Limb (tissue), 2 donors: ENCODE results near the gene BACE2.
"Not testable (repeated sequence)": the region's sequence is repeated elsewhere in the genome, so short reads cannot be mapped to it uniquely, and the experiment has no call there.

Experiments
- DNase-seq, 2 donors: peaks; one replicate each; pipeline ENCODE4 v3.0.0-alpha.2; 2016; ENCODE audit errors: extremely low spot score in 2 of 2

BACE2 gene

DNA sequence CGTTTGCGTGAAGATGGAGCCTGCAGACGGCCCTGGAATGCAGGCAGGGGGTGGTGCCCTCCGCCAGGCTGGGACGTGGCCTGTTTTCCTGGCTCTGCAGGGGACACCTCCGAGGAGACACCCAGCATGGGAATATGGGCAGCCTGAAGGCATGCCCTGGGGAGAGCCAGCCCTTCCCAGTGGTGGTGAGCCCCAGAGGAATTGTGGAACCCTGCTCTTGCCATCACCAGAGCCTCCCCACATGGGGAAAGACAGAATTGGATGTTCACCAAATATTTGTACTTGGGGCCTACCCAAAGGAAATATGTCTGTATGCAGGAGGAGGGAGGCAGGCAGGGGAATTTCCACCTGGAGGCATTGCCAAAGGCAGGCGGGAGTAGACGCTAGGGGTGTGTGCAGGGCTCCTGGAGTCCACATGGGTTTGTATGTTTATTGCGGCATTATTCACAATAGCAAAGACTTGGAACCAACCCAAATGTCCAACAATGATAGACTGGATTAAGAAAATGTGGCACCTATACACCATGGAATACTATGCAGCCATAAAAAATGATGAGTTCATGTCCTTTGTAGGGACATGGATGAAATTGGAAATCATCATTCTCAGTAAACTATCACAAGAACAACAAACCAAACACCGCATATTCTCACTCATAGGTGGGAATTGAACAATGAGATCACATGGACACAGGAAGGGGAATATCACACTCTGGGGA is 70.3 kb downstream of the BACE2 start:
- peak in 1 of 2 donors; percentile 18 for DNase-seq

DNA sequence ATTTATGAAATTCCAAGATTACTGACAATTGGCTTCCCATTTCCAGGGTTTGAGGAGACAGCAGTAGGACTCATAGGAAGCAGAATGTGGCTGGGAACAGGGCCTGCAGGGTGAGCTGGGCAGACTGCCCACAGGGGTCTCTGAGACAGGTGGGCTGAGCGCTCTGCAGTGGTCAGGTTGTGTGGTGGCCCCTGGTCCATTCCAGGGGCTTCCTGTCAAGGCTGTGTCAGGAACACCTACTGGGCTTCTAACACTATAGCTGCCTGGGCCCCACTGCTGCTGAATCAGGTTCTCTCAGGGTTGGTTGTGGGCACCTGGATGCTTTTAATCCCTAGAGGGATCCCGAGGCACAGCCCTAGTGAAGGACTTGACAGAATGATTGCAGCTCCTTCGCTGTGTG is 72.1 kb downstream of the BACE2 start:
- DNase-seq, result peak in 1 of 2 donors; percentile 19

DNA sequence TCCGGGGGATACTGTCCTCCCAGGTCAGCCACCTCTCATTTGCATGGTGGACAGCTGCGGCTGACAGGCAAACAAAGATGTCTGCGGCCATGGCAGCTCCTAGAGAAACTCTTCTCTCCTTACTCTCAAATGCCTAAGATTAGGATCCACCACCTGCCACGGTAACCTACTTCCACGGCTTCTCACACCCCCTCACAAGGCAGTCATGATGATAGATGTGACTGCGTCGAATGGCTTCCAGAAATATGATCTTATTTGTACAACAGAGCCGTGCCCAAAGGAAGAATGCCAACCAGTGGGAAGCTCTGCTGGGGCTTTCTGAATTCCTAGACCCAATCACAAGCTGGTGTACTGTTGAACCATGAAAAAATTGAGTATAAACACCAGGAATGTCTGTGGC is 73.4 kb downstream of the BACE2 start:
- no peak for DNase-seq

DNA sequence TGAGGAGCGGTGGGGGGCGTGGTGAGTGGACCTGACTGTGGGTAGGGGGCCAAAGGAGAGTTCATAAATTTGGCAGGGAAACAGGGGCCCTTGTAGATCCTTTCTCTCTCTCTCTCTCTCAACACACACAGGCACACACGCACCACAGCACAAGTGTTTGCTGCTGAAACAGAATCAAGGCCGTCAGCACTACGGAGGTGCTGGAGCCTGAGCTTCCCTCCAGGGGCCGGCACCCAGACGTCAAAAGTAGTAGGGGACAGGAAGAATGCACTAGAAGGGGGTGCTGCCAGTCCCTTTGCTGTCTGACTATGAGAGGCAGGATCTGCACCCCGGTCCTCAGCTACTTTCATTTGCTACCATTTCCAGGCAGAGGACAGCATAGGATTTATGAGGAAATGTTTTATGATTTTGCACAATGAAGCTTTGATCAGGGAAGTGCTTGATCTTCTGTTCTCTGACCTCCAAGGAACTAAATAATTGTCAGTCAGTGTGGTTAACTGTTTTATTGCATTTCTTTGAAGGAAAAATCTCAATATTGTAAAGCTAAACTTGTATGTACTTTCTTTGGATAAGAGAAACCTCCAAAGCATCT is 74.4 kb downstream of the BACE2 start:
- peak in 1 of 2 donors; percentile 12 for DNase-seq

DNA sequence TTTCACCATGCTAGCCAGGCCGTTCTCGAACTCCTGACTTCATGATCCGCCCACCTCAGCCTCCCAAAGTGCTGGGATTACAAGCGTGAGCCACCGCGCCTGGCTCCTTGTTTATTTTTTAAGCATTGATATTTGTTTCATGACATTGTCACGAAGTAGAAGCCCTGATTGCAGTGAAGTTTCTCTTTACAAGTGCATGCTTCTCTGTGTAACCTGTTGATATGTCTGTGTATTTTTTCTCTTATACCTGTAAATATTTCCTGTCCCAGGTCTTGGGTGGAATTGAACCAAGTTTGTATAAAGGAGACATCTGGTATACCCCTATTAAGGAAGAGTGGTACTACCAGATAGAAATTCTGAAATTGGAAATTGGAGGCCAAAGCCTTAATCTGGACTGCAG is 75.1 kb downstream of the BACE2 start:
- DNase-seq, result no peak

DNA sequence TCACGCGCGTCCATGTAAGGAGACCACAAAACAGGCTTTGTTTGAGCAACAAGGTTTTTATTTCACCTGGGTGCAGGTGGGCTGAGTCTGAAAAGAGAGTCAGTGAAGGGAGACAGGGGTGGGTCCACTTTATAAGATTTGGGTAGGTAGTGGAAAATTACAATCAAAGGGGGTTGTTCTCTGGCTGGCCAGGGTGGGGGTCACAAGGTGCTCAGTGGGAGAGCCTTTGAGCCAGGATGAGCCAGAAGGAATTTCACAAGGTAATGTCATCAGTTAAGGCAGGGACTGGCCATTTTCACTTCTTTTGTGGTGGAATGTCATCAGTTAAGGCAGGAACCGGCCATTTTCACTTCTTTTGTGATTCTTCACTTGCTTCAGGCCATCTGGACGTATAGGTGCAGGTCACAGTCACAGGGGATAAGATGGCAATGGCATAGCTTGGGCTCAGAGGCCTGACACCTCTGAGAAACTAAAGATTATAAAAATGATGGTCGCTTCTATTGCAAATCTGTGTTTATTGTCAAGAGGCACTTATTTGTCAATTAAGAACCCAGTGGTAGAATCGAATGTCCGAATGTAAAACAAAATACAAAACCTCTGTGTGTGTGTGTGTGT is 76.4 kb downstream of the BACE2 start:
- DNase-seq, result not testable (repeated sequence)

DNA sequence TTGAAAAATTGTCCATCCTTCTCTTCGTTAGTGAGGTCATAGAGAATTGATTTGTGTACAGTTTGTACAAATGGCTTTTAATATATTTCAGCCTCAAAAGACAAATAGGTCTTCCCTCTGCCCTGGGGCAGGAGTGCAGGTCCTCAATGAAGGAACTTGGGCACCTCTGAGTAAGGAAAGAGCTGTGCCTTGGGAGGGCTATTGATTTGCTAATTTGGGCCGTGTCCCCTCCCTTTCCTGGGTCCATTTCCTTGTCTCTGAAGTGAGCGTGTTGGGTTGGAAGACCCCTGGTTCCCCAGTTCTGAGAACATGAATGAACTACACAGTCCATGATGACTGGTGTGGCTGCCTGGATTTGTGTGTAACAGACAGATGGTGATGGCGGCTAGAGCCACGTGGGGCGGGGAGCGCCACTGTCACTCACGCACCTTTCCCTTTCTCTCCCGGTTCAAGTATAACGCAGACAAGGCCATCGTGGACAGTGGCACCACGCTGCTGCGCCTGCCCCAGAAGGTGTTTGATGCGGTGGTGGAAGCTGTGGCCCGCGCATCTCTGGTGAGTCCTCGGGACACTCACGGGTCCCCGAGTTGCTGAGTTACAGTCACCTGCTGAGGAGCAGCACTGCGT is 77.7 kb downstream of the BACE2 start:
- no peak for DNase-seq

DNA sequence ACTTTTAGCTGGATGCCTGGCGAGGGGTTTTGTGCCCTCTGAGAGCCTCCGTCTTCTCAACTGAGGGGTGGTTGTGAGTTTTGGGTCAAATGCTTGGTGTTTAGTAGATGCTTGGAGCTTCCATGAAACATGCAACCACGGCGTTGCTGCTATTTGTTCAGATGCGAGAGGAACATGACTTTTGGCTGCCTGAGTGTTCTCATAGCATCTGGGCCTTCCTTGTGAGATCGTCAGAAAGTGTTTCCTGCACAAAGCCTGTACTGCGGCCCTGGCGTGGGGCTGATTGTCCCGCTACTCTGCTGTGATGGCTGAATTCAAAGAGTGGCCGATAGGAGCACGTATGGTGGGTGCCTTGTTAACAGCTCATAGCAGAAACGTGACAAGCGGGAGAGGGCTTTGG is 78.8 kb downstream of the BACE2 start:
- no peak for DNase-seq

DNA sequence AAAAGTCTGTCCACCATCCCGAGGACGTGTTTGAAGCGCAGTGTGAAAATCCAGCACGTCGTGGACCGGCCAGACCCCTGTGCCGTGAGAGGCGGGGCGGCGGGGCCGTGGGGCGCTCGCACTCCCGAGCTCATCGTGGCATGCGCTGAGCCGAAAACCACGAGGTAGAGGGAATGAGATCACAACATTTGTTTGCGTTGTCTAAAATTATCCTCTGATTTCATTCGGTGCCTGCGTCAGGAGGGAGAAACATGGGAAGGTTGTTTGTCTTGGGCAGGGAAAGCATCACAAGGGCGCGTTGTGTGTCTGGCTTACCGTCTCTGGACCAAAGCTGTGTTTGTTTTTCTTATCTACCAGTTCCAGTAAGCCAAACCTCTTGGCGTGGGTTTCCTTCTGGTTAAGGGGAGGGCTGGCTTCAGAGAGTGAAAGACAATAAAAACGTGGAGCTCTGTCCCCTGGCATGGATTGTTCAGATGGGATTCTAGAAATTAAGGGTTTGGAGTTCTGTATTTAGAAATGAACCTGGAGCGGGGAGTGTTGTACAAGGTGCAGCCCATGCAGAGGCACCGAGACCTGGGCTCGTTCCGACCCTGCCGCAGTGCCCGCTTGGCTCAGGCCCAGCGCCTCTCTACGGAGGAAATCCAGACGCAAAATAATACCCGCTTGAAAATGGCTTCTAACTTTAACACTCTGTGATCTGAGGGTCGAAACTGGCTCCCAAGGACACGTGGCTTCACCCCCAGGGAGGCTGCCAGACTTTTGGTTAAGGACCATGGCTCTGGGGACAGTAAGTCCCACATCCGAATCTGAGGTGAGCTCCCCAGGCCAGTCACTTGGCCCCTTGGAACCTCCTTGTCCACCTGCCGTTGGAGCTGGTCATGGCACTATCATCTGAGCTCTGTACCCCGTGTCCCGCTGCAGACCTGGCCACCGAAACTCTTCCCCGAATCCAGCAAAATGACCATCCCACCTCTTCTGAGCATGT is 79.9 kb downstream of the BACE2 start:
- DNase-seq, result no peak

DNA sequence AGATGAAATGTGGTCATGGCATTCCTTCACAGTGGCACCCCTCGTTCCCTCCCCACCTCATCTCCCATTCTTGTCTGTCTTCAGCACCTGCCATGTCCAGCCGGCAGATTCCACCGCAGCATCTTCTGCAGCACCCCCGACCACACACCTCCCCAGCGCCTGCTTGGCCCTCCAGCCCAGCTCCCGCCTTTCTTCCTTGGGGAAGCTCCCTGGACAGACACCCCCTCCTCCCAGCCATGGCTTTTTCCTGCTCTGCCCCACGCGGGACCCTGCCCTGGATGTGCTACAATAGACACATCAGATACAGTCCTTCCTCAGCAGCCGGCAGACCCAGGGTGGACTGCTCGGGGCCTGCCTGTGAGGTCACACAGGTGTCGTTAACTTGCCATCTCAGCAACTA is 81.5 kb downstream of the BACE2 start:
- no peak for DNase-seq

DNA sequence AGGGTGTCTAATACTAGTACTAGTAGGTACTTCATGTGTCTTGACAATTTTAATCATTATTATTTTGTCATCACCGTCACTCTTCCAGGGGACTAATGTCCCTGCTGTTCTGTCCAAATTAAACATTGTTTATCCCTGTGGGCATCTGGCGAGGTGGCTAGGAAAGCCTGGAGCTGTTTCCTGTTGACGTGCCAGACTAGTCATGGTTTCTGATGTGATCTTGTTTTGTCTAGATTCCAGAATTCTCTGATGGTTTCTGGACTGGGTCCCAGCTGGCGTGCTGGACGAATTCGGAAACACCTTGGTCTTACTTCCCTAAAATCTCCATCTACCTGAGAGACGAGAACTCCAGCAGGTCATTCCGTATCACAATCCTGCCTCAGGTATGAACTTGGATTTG is 82.6 kb downstream of the BACE2 start:
- DNase-seq, result no peak

DNA sequence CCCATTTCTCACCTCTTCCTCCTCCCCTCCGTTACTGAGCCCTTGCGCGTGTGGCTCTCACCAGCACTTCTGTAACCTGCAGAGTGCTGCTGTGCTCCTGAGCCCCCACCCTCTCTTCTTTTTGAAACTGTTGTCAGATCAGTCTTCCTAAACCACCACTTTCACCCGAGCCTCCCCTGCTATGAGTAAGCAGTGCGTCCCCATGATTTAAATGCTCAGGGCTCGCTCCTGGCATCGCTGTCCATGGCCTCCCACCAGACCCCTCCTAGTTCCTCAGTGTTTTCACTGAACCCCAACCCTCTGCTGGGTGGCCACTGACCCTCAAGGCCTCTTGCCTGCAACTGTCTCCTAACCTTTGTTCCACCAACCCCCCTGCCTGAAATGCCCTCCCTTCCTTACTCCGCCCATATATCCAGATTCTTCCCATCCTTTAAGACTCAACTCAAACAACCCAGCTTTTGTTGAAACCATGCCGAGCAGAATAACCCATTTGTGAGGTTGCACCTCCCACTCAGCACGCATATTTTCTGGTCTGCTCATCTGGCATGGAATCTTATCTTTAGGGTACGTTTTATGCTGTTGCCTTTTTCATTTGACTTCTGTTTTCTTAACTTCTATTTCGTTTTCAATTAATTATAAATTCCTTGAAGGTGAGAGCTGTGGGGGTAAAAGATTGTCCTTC is 84.1 kb downstream of the BACE2 start:
- no peak for DNase-seq

DNA sequence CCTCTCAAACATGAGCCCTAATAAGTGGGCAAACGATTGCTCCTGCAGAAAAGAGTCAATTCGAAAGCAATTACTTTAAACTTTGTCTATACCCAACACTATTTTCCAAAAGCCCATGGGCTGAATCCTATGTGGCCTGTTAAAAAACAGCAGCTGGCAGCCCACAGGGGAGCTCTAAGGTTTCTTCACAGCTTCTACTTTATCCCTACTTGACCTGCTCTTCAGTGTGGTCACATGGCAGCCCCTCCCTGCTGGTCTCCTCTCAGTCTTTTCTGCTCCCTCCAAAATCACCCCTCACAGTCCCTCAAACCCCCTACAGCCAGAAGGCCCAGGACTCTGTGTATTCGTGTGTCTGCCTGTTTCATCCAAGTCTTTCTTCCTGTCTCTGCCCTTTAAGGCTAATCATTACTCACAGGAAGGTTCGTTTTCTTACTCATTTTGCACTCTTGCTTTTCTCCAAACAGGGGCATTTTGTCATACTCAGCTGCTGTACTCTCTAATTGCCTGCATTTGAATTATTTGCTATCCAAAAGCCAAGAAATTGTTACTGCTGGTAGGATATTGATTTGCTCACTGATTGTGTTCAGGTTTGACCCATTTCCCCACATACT is 86.2 kb downstream of the BACE2 start:
- no peak for DNase-seq

DNA sequence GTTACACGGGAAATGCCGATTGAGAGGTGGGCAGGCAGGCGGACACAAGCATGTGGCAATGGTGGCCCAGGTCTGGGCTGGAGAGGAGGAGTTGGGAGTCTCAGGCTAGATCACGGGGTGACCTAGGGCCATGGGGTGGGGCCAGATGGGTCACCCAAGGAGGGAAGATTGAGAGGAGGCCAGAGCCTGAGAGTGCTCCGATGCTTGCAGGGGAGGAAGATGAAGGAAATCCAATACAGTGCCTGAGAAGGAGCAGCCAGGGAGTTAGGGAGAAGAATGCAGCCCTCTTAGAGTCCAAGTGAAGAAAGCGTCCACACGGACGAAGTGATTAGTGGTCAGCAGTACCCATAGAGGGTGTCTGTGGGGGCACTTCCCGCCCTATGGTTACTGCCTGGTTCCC is 87.2 kb downstream of the BACE2 start:
- DNase-seq, result no peak

DNA sequence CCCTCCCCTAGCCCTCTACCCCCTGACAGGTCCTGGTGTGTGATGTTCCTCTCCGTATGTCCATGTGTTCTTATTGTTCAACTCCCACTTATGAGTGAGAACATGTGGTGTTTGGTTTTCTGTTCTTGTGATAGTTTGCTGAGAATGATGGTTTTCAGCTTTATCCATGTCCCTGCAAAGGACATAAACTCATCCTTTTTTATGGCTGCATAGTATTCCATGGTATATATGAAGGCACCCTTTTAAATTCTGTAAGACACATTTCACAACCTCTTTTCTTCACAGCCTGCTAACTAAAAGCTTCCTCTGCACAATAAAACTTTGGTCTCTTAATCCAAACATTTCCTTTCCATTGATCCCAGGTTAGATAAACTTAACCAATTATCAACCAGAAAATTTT is 88.3 kb downstream of the BACE2 start:
- not testable (repeated sequence) for DNase-seq

DNA sequence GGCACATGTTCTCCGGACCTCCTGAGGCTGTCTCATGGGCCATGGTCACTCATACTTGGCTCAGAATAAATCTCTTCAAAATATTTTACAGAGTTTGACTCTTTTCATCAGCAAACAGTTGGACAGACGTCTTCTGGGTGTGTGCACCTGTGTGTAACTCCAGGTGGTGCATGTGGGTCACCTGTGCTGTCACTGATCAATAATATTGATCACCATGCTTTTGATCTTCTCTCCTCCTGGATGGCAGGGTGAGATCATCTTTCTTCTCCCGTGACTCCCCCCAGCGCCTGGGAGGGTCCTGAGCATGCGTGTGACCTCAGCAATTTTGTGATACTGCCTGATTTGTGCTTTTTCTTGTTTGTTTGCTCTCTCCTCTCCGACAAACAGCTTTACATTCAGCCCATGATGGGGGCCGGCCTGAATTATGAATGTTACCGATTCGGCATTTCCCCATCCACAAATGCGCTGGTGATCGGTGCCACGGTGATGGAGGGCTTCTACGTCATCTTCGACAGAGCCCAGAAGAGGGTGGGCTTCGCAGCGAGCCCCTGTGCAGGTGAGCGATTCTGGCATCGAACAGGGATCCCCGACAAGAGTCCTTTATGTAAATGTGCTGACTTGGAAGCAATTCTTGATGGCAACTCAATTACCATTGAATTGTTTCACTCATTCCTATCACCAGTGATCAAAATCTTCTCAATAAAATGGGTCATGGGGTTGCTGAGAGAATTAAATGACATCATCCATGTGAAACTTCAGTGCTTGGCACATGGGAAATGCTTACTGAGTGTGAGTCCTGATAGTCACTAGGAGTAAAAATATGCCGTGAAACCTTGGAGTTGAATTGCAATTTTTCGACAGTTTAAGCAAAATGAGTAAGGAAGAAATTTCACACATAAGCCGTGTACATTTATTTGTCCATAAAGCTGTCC is 89.1 kb downstream of the BACE2 start:
- no peak for DNase-seq

DNA sequence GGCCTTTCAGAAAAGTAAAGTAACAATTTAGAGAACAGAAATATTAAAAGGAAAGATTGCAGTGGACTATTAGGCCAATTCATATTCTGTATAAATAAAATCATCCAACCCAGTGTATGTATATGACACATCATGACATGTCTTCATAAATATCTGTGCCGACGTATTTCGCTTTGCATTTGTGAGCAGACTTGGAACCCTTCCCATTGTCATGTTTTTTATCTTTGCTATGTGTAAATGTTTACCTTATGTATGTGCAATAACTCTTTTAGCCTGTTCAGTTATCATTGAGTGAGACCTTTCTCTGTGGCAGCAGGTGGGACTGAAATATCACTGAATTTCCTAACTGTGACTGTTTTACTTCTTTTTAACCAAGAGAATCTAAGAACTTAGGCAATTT is 90.7 kb downstream of the BACE2 start:
- DNase-seq, result no peak

DNA sequence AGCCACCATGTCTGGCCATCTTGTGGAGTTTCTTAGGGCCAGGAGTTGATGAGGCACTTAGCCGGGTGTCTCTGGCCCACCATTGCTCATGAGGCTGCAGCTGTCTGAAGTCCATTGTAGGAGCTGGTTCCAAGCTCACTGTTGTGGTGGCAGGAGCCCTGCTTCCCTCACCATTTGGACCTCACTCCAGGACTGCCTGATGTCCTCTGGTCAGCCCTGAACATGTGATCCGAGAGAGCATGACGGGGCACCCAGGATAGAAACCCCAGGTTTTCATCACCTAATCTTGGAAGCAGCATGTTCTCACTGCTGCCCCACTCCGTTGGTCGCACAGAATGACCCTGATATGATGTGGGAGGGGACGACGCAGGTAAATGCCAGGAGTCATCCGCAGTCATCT is 92.5 kb downstream of the BACE2 start:
- DNase-seq, result no peak

DNA sequence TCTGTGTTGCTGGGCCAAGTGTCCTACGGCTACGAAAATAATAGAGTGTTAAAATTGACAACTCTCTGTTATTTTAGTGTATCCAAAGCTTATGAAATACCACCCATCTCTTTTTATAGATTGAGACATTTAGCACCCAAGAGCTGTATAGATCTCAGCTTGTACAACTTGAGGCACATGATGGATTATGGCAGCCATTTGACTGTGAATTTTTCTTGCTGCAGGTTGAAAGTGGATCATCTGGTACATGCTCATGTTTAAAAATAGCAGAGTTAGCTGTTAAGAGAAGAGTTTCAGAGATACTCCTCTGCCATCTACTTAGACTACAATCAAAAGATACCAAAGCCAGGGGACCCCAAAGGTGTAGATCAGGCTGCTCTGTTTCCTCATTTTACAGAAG is 99.4 kb downstream of the BACE2 start:
- no peak for DNase-seq
